Measurements from ENCODE around the gene ZNF358. TPM values are rescaled to one million over a fixed set of nuclear protein-coding genes. Genes with fewer than 3 reads are reported as not detected.

ZNF358 gene
- 10 to 100 TPM; 37.8 to 56.2 TPM for total RNA-seq
- long read RNA-seq, partial matches to known transcripts: 19 of 19 reads
- long read RNA-seq, other reads (novel, unspliced or antisense): 0 of 19 reads

DNA sequence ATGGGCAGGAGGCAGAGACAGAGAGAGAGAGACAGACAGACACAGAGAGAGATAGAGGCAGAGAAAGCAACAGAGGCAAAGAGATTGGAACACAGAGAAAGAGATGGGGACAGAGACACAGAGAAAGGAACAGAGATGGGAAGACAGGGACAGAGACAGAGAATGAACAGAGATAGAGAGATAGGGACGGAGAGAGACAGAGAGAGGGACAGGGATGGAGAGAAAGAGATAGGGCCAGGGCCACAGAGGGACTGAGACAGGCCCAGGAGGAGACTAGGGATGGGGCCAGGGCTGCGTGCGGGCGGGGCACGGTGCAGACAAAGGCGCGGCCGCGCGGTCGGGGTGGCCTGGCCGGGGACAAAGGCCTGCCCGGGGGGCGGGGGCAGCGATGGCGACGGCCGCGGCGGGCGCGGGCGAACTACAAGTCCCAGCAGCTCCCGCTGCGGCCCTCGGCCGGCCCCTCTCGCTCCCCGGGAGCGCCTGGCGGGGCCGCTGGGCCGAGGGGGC lies at the start of gene ZNF358:
TSS of gene ZNF358 (plus strand) at position 459 of the 507 bp plus-strand sequence. CDS start 3,140 bp downstream, outside the sequence.
- peak; percentile 78 to 87 for DNase-seq
- ATAC-seq: peak; percentile 98

GRCh38 chr19:7467009-7467989 lies 48.6 kb upstream of the ZNF358 start:
- DNase-seq (no peak), ATAC-seq (no peak)
- intact Hi-C loops (cut with DNase I, micrococcal nuclease): no loop called here

More for the DNA sequence above, at the start of gene ZNF358:
- intact Hi-C loops (cut with DNase I, micrococcal nuclease): no loop called here

DNA sequence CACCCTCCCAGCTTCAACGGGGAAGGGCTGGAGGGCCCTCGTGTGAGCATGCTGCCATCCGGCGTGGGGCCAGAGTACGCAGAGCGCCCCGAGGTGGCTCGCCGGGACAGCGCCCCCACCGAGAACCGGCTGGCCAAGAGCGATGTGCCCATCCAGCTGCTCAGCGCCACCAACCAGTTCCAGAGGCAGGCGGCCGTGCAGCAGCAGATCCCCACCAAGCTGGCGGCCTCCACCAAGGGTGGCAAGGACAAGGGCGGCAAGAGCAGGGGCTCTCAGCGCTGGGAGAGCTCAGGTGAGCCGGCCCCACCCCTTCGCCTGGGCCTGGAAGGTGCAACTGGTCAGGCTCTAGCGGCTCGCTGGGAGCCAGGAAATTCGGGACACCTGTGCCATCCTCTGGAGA lies 47.1 kb upstream of the ZNF358 start:
- intact Hi-C loops (cut with DNase I, micrococcal nuclease): no loop called here
- ATAC-seq: no peak
- DNase-seq: no peak

DNA sequence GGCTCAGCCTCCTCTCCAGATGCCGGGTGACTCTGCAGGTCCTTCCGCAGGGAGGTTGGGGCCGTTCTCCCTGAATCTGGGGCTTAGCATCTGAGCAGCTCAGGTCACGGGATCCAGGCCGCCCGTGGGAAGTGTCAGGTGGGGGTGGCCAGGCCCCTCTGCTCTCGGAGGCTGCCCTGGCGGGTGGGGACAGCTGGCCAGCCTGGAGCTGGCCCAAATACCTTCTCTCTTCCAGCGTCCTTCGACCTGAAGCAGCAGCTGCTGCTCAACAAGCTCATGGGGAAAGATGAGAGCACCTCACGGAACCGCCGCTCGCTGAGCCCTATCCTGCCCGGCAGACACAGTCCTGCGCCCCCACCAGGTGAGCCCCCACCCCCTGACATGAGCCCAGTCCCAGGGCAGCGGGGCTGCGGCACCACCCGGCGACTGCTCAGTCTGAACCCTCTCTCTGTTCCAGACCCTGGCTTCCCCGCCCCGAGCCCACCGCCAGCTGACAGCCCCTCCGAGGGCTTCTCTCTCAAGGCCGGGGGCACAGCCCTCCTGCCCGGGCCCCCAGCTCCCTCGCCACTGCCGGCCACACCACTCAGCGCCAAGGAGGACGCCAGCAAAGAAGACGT lies 46.1 kb upstream of the ZNF358 start:
- ATAC-seq (no peak), DNase-seq (no peak)
- intact Hi-C loops (cut with DNase I, micrococcal nuclease): no loop called here

DNA sequence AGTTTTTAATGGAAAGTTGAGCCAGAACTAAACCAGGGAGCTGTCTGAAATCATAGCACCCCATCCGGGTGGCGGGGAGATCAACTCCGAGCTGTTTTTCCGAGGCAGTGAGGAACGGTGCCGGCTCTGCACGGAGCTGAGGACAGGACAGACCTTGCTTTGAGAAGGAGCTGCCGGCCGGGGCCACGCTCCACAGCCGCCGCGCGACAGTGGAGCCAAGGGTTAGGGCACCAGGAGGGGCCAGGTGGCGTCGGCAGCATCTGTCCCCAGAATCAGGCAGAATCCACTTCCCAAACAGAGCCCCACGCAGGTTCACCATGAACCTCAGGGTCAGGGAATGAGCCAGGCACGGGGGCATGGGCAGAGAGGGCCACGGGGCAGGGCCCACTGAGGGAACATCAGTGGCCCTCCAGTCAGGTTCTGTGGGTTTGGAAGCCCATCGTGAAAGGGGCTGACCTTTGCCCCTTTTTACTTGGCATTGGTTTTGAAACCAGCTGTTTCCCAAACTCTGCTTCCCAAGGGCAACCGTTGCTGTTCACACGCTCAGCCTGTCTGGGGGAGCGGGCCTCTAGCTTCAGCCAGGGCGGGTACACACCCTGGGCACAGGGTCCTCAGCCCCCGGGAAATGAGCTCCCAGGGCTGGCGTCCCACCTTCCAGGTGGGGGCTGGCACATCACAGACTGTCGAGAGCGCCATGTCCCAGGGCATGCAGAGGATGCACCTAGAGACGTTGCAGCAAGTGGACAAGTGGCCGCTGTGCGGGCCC lies 45.2 kb upstream of the ZNF358 start:
- intact Hi-C loops (cut with DNase I, micrococcal nuclease): no loop called here
- DNase-seq (no peak), ATAC-seq (no peak)

DNA sequence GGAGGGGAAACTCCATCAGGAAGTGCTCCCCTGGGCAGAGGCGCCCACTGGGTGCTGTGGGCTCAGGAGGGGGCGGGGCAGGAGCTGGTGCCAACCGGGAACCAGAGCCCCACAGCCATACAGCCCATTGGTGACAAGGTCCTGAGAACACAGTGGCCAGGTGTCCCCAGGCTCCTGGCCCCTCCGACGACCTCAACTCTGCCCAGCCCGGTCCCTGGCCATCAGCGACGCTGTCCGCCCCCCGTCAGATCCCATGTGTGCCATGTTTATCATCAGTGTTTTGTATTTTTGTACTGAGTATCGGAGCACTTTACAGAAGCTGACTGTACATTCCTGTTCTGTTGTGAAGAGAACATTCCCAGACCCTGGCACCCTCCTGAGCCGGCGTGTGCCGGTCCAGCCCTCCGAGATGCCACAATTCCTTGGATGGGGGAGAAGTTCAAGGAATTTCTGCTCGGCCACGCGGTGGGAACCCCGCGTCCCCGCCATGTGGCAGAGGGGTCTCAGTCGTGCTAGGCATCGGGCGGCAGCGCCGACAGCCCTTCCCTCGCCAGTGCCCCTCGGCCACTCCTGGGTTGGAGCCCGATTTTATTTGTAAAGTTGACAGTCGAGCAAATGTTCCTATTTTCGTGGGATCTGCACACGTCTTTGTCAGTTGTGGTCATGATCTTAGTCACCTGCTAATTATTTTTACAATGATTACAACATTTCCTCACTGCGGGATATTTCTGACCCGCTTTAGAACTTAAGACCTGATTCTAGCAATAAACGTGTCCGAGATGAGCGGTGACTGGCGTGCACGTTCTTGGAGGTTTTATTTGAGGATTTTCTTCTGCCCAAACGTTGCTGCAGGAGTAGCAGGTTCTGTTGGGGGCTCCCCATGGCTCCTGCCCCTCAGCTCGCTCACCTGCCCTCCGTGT lies 43.9 kb upstream of the ZNF358 start:
- intact Hi-C loops (cut with DNase I, micrococcal nuclease): no loop called here
- no peak for DNase-seq
- ATAC-seq: no peak

GRCh38 chr19:7475665-7476064 lies 40.2 kb upstream of the ZNF358 start:
- intact Hi-C loops (cut with DNase I, micrococcal nuclease): no loop called here
- ATAC-seq: peak; percentile 3
- no peak for DNase-seq

DNA sequence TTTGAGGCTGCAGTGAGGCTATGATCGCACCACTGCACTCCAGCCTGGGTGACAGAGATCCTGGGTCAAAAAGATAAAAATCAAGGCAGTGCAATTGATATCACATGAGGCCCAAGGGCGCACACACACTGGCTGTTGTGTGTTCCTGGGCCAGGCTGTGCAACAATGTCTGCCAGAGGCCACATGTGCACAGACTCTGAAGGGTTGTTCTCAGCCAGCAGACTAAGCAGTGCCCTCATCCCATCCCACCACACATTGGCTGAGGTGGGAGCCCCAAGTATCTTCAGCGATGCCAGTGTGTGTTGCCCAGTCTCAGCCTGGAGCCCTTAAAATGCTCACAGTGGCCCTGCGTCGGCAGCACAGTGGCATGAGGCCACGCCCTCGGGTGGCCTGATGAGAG lies 39.7 kb upstream of the ZNF358 start:
- intact Hi-C loops (cut with DNase I, micrococcal nuclease): no loop called here
- no peak for DNase-seq
- ATAC-seq: peak; percentile 34

DNA sequence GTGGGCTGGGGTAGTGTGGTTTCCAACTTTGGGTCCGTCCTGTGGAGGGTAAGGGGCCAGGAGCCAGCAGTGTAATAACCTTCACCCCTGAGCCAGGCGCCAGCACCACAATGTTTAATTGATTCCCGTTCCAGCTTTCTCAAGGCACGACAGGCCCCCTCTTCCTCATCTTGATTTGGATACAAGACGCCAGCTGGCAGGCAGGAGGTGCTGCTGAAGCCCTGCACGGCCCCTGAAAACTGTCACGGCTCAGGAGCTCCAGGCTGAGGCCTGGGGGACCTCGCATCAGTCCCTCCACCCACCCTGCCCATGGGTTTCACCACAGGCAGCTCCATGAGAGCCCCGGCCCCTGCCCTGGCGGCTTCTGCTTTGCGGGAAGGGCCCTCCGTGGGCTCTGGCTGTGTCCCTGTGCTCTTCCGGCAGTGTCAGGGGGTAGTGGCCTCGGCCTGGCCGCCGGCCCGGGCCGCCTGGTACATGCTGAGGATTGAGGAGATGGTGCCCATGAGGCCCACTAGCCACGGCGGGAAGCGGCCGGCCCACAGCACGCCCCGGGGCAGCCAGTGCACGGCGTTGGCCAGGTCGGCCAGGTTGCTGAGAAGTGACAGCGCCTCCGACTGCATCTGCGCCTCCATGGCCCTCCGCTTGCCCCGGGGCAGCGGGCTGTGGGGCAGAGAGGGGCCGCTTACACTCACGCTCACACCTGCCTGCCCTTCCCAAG lies 39.0 kb upstream of the ZNF358 start:
- no peak for DNase-seq
- intact Hi-C loops (cut with DNase I, micrococcal nuclease): no loop called here
- ATAC-seq: peak; percentile 13

DNA sequence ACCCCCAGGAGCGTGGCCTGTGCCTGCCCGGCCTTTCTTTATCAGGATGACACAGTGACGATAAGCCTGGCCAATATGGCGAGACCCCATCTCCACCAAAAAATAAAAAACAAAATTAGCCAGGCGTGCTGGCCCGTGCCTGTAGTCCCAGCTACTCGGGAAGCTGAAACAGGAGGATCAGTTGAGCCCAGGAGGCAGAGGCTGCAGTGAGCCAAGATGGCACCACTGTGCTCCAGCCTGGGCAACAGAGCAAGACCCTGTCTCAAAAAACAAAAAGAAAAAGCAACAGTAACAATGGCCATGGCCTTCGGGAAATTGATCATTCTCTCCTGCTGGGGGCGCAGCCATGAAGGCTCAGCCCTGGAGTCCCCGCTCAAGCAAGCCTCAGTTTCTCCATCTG lies 38.1 kb upstream of the ZNF358 start:
- intact Hi-C loops (cut with DNase I, micrococcal nuclease): no loop called here
- no peak for ATAC-seq
- DNase-seq: no peak

DNA sequence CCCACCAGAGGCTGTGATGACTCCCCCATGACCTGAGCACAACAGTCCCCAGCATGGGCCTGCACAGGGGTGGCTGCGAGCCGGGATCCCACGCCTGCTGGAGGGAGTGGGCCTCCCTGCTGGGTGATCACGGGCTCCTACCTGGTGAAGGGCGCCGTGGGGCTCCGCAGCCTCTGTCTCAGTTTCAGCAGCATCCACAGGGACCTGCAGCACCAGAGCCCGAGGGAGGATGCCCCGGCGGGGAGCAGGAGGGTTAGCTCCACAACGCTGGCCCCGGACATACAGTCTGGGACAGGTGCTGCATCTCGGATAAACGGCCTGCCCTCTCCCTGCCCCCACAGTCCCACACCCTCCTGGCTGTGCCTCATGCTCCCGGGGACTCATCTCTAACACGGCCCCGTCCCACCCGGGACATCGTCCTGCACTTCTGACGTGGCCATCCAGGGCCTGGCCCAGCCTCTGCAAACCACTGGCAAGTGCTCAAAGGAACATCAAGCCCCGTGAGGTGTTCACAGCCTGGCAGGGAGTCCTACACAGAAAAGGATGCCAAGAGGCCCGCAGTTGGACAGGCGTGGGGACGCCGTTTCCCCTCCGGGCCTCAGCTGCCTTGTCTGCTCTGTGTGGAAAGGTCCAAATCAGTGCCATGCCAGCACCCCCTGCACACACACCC lies 37.6 kb upstream of the ZNF358 start:
- DNase-seq: no peak
- intact Hi-C loops (cut with DNase I, micrococcal nuclease): no loop called here
- ATAC-seq: peak; percentile 7

DNA sequence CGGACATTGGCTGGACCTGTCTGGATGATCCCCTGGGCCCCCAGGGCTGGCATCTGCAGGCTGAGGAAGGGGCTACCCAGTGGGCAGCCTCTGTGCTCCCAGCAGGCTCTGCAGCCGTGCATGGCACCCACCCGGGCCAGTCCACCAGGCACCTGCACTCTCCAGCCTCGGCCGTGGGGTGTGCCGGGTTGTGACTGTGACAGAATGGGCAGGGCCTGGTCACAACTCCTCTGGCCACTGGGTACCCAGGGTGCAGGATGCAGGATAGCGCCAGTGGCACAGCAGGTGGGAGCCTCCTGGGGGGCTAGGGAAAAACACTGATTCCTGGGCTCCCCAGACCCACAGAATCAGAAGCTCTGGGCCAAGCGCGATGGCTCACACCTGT lies 37.1 kb upstream of the ZNF358 start:
- no peak for DNase-seq
- intact Hi-C loops (cut with DNase I, micrococcal nuclease): no loop called here
- no peak for ATAC-seq

DNA sequence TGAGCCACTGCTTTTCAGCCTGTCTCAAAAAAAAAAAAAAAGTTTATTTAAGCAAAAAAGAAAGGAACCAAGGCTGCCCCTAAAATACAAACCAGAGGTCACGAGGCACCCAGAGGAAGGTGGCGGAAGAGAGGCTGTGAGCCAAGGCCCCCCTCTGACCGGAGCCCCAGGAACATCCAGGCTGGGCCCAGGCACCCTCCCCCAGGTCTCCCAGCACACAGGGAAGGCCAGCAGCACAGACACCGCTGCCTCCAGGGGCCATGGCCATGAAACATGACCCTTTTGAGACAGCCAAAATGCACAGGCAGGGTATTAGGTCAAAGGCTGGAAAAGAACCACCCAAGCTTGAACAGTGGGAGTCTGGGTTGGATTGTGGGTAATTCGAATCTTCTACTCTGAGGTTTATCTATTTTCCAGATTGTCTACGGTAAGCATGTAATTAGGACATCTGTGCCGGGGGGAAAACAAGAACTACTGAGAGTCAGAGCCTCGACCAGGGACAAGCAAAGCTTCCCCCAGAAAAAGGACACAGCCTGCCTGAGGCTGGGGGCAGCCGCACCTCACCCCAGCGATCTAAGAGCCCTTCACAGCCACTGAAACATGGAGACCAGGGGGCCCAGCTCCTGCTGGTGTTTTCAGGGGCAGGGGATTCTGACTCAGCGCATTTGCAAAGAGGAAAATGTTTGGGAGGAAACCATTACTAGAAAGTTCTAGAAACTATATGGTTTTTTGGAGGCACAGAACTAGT lies 35.5 kb upstream of the ZNF358 start:
- DNase-seq (no peak), ATAC-seq (no peak)
- intact Hi-C loops (cut with DNase I, micrococcal nuclease): no loop called here

DNA sequence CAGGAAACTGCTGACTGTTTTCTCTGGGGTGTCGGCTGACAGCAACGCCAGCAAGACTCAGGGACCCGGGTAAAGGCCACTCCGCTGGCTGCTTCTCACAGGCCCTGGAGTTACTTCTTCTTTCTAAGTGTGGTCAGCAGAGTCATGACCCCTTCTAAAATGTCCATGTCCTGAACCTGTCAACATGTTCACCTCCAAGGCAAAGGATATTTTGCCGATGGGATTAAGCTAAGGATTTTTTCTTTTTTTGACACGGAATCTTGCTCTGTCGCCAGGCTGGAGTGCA lies 35.0 kb upstream of the ZNF358 start:
- ATAC-seq (no peak), DNase-seq (no peak)

GRCh38 chr19:7482584-7483439 lies 33.1 kb upstream of the ZNF358 start:
- peak; percentile 72 to 78 for DNase-seq
- intact Hi-C loops (cut with DNase I, micrococcal nuclease): no loop called here
- peak; percentile 74 for ATAC-seq

More for the DNA sequence above, 35.0 kb upstream of the ZNF358 start:
- intact Hi-C loops (cut with DNase I, micrococcal nuclease): no loop called here

Data from left colon (tissue), 2 donors.